ENCODE data around the gene CHERP.
"Not testable (repeated sequence)": the region's sequence is repeated elsewhere in the genome, so short reads cannot be mapped to it uniquely, and the experiment has no call there.

The CHERP gene

GRCh38 chr19:16543734-16544133 lies 1.5 kb upstream of the CHERP start:
- DNase-seq (ENCODE audit: extremely low read depth in 1 of 2, low read depth in 1 of 2), result not testable (repeated sequence)

- no peak for DNase-seq (ENCODE audit: extremely low read depth in 1 of 2, low read depth in 1 of 2)
Measured at GRCh38 chr19:16542910-16543472, 754 bp upstream of the CHERP start.

- DNase-seq (ENCODE audit: extremely low read depth in 1 of 2, low read depth in 1 of 2), result no peak
Measured at GRCh38 chr19:16541526-16542044, 652 bp downstream of the CHERP start.

GRCh38 chr19:16540948-16541347 lies 1.3 kb downstream of the CHERP start:
- no peak for DNase-seq (ENCODE audit: extremely low read depth in 1 of 2, low read depth in 1 of 2)

- DNase-seq (ENCODE audit: extremely low read depth in 1 of 2, low read depth in 1 of 2), result no peak
Measured at GRCh38 chr19:16537111-16537510, 5.1 kb downstream of the CHERP start.

GRCh38 chr19:16536130-16536529 lies 6.1 kb downstream of the CHERP start:
- no peak for DNase-seq (ENCODE audit: extremely low read depth in 1 of 2, low read depth in 1 of 2)

- no peak for DNase-seq (ENCODE audit: extremely low read depth in 1 of 2, low read depth in 1 of 2)
Measured at GRCh38 chr19:16535381-16535780, 6.9 kb downstream of the CHERP start.

GRCh38 chr19:16532440-16533234 lies 9.6 kb downstream of the CHERP start:
- DNase-seq (ENCODE audit: extremely low read depth in 1 of 2, low read depth in 1 of 2), result no peak

- DNase-seq (ENCODE audit: extremely low read depth in 1 of 2, low read depth in 1 of 2), result no peak
Measured at GRCh38 chr19:16531380-16531669, 10.9 kb downstream of the CHERP start.

- no peak for DNase-seq (ENCODE audit: extremely low read depth in 1 of 2, low read depth in 1 of 2)
Measured at GRCh38 chr19:16530540-16531379, 11.5 kb downstream of the CHERP start.

GRCh38 chr19:16529466-16530144 lies 12.6 kb downstream of the CHERP start:
- no peak for DNase-seq (ENCODE audit: extremely low read depth in 1 of 2, low read depth in 1 of 2)

GRCh38 chr19:16527971-16528521 lies 14.2 kb downstream of the CHERP start:
- DNase-seq (ENCODE audit: extremely low read depth in 1 of 2, low read depth in 1 of 2), result no peak

GRCh38 chr19:16527334-16527935 lies 14.8 kb downstream of the CHERP start:
- DNase-seq (ENCODE audit: extremely low read depth in 1 of 2, low read depth in 1 of 2), result no peak

- DNase-seq (ENCODE audit: extremely low read depth in 1 of 2, low read depth in 1 of 2), result no peak
Measured at GRCh38 chr19:16525751-16526481, 16.3 kb downstream of the CHERP start.

- DNase-seq (ENCODE audit: extremely low read depth in 1 of 2, low read depth in 1 of 2), result no peak
Measured at GRCh38 chr19:16524991-16525734, 17.1 kb downstream of the CHERP start.

- no peak for DNase-seq (ENCODE audit: extremely low read depth in 1 of 2, low read depth in 1 of 2)
Measured at GRCh38 chr19:16522559-16523377, 19.5 kb downstream of the CHERP start.

GRCh38 chr19:16521715-16522289 lies 20.4 kb downstream of the CHERP start:
- no peak for DNase-seq (ENCODE audit: extremely low read depth in 1 of 2, low read depth in 1 of 2)

Measured in activated CD8-positive, alpha-beta memory T cell treated with anti-CD3 and anti-CD28 coated beads for 1 hour (primary cell).